GM12874 (cell line): ENCODE data around the gene UBLCP1.

Experiments used
- TF ChIP-seq, protein P1 (sequence below): IDR thresholded peaks from 2 replicates; pipeline ENCODE4 v1.5.1; 2011; ENCODE audit warnings: low read depth, mild to moderate bottlenecking, control low read depth, low read length, moderate library complexity; ENCODE audit not compliant: insufficient read depth

Gene UBLCP1, protein sequence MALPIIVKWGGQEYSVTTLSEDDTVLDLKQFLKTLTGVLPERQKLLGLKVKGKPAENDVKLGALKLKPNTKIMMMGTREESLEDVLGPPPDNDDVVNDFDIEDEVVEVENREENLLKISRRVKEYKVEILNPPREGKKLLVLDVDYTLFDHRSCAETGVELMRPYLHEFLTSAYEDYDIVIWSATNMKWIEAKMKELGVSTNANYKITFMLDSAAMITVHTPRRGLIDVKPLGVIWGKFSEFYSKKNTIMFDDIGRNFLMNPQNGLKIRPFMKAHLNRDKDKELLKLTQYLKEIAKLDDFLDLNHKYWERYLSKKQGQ

DNA sequence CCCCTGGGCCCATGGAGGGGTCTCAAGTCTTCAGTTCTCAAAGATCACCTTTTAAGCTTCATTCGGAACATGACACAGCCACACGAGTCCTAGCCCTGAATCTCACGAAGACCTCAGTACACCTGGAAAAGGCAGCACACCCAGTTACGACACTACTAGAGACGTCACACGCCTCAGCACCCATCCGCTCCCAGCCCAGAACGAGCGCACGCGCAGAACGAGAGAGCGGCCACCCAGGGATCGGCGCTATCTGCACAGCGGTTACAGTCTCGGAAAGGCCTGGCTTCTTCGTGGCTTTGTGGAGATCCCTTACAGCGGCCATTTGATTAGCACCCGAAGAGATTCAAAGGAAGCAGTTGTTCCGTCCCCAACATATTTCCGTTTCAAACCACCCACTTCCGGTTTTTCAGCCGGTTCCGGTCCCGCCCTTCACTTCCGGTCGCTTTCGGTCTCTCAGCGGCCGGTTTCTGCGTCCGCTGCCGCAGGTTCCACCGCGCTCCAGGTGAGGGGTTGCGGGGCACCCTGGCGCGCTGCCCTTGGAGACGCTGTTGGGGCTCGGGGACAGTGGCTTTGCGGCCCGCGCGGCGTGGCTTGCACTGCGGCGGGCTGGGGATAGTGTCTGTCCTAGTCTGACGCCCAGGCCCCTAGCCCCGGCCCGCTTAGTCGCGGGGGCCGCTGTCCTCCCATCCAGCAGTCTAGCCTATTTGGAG is at the start of gene UBLCP1:
UBLCP1 (plus strand) TSS at position 432 of the 710 bp plus-strand sequence. CDS start 5,626 bp downstream, outside the sequence.
- TF ChIP-seq, protein P1, sequence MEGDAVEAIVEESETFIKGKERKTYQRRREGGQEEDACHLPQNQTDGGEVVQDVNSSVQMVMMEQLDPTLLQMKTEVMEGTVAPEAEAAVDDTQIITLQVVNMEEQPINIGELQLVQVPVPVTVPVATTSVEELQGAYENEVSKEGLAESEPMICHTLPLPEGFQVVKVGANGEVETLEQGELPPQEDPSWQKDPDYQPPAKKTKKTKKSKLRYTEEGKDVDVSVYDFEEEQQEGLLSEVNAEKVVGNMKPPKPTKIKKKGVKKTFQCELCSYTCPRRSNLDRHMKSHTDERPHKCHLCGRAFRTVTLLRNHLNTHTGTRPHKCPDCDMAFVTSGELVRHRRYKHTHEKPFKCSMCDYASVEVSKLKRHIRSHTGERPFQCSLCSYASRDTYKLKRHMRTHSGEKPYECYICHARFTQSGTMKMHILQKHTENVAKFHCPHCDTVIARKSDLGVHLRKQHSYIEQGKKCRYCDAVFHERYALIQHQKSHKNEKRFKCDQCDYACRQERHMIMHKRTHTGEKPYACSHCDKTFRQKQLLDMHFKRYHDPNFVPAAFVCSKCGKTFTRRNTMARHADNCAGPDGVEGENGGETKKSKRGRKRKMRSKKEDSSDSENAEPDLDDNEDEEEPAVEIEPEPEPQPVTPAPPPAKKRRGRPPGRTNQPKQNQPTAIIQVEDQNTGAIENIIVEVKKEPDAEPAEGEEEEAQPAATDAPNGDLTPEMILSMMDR: no peak

DNA sequence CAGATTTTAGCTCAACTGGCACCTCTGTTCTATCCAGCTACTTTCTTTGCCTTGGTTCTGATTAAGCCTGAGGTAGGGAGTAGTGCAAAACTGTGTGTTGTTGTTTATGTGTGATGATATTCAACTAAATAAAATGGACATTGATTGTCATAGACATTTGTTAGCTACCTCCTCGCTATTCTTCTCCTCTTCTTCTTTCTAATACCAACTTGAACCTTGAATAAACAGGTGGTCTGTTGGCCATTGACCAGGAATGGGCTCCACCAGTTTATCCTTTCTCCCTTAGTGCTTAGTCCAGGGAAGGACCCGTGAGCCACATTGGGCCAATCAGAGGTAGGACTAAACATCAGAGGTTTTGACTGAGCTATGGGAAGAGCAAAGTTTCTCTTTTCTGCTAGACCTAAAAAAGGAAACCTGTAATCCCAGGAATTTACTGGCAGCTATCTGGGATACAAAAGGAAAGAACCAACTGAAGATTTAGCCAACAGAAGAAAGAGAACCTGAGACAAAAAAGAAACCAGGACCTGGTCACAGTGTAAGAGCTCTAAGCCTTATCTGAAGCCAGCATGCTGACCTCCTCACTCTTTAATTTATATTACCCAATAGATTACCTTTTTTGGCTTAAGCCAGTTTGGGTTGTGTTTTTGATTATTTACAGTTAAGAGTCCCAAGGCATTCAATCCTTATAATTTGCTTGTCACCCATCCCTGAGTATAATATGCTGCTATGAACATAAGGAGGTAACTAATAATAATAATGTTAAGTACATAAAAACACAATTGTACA is 48.4 kb upstream of the UBLCP1 start:
- TF ChIP-seq, protein P1: no peak

DNA sequence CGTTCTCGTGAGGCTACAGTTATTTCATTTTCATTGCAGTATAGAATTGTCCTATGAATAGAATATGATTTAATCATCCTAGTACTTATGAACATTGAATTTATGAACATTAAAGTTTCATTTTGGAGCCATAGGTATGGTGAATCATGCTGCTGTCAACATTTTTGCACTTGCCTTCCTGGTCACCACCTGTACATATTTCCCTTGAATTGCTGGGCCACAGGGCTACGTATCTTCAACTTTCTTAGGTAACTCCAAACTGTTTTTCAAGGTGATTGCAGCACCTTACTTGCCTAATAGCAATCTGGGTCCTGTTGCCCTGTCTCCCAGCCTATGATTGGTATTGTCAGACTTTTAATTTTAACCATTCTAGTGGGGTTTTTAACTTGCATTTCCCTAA is 47.2 kb upstream of the UBLCP1 start:
- TF ChIP-seq, protein P1: no peak

DNA sequence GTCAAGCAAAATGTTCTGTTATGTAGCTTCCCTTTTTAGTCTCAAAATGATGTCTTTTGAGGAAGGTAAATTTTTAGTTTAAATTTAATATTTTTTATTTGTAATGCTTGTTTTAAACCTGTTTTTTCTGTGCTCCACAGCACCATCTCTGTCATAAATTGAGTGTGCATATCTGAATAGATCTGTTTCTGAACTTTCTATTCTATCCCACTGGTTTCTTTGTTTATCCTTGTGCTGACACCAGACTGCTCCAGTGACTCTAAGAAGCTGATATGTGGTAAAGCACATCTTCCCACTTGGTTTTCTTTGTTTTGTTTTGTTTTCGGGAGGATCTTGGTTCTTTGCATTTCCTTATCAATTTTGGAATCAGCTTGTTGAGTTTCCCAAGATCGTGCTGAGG is 46.6 kb upstream of the UBLCP1 start:
- TF ChIP-seq, protein P1: no peak

DNA sequence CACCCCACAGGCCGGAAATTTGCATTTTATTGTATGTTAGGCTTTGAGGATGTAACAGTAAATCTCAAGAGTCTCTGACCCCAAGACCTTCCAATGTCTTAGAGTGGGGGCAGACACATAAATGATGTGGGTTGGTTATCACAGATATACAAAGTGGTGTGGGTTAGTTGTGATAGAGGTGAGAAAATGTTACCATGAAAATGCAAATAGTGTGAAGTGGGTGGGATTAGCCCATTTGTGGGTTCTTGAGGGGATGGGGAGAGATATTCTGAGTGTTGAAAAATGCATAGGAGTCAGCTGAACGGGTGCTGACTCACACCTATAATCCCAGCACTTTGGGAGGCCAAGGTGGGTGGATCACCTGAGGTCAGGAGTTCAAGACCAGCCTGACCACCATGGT is 45.9 kb upstream of the UBLCP1 start:
- TF ChIP-seq, protein P1: no peak

DNA sequence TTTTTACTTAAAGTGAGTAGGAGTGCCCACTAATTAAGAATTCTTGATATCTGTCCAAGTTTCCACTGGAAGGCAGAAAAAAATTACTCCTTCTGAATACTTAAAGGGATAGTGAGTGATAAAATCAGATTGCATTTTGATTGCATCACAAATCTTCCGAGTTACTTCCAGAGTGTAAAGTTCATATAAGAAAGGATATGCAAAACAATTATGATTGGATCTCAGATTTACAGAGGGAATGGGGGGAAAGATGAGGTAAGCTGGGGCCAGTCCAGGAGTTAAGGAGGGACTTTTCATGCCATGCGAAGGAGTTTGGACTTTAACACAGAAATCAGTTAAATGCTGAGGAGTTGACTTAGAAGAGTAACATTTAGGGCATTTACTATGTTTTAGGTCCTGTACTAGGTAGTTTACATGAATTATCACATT is 44.5 kb upstream of the UBLCP1 start:
- TF ChIP-seq, protein P1: no peak

DNA sequence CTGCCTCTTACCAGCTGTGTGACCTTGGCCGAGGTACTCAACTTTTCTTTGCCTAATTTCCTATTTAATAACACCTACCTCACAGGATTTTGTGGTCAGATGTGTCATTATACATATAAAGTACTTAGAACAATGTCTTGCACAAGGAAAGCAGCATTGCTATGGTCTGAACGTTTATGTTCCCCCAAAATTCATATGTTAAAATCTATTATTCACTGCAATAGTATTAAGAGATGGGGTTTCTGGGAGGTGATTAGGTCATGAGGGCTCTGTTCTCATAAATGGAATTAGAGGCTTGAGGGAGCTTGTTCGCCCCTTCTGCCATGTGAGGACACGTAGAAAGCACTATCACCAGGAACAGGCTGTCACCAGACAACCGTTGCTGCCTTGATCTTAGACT is 42.9 kb upstream of the UBLCP1 start:
- TF ChIP-seq, protein P1: no peak
